Activated T-helper 1 cell treated with anti-CD3 and anti-CD28 coated beads, Interleukin-2, amount 50 U/mL, for 16 hours (primary cell): ENCODE data around the gene CDK14.

Source experiments
- DNase-seq, 2 donors: peaks; one replicate each; pipeline ENCODE4 v3.0.0-alpha.2; 2020; ENCODE audit warnings: low read depth in 1 of 2, low spot score in 1 of 2

The CDK14 gene

DNA sequence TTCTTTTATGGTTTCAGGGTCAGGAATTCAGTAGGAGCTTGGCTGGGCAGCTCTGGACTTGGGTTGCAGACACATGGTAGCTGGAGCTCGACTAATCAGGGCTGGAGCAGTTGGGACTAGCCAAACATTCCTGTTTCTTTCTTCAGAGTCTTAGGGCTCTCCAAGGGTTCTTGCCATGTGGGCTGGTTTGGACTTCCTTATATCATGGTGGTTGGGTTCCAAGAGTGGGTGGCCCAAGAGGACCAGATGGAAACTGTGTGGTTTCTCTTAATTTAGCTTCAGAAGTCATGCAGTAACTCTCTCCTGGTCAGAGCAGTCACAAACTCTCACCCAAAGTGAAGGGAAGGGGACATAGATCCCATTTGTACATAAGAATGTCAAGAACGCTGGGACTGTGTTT, 398.0 kb downstream of the CDK14 start:
- DNase-seq, result no peak

DNA sequence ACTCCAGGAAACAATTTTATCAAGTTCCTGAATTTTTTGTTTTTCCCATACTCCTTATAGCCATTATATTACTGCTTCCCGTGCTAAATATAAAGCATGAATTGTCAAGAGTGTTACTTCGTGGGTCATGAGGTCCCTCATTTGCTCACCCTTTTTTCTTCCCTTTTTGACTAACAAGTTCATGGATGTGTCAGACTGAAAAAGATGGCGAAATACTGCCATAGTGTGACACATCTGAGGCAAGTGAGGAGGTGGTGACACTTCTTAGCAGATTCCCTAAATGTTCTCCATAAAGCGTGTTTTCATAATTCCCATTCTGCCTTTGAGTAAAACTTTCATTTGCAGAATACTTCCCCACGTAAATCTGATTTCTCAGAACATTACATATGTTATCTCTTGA, 398.5 kb downstream of the CDK14 start:
- DNase-seq, result no peak

GRCh38 chr7:90995996-90996395, 399.9 kb downstream of the CDK14 start:
- DNase-seq, result no peak

DNA sequence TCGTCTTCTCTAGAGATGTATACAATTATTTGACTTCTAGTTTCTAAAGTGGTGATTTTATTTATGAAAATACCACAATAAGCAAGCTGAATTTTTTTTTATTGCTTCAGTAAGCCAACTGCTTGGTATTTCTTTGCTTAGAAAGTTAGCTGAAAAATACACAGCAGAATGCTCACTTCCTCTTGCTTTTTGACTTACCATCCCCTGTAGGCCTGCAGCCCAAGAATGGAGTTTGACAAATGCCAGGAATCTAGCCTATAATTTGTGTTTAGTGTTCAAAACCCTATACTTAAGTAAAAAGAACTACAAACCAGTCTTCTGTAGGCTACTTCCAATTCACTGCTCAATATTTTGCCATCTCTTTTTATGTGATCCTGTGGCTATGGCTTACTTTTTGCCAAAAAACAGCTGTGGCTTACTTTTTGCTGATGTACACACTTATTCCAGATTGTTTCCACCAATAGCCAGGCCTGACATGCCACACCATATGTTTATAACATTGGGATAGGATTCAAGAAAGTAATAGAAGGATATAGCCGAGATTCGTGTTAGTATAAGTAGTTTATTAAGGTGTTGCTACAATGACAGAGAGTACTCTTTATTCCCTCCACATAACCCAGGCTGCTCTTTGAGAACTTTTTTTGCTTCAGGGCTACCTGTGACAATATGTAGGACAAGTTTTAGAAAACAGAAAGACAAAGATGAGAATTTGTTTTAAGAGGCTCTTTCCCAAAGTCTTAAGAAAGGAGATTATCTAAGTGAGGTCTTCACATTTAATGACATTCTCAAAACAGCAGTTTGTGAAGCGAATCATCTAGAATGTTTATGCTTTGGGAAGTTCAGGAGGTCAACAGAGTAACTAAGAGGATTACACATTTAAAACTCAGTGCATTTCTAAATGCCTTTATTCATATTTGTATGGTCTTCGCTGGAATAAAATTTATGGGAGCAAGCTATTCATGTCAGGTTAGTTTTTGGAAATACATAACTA, 404.2 kb downstream of the CDK14 start:
- DNase-seq, result no peak

DNA sequence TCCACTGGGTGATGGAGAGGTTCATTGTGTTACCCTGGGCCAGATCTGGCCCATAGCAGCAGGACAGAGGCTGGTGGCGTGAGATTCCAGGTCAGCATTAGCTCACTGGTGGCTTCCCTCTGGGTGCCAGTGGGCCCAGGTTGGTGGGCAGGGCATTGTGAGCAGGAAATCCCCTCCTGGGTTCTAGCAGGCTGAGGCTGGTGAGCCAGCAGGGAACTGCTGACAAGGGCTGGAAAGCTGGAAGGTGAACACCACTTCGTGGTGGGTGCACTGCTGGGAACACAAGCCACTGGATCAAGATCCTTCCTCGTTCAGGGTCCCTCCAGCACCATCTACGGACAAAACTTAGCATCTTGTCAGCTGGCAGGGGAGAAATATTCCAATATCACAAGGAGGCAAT, 408.9 kb downstream of the CDK14 start:
- no peak for DNase-seq

GRCh38 chr7:91005841-91006240, 409.7 kb downstream of the CDK14 start:
- no peak for DNase-seq

DNA sequence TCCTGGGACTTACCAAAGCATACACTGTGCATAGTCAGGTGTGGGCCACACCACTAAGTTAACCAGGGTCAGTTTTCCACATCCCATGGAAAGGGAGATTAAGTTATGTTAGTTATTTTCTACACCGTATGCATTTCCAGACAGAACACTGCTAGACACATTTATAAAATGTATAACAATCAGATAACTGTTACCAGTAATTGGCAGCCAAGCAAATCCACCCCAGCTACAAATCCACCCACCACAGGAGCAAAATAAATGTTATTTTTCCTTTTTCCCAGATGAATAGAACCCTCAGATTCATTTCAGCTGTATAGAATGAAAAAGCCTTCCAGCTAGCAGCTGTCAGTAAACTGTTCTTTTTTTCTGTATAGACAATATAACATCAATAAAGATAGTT, 411.2 kb downstream of the CDK14 start:
- no peak for DNase-seq

GRCh38 chr7:91013078-91013477, 417.0 kb downstream of the CDK14 start:
- no peak for DNase-seq

DNA sequence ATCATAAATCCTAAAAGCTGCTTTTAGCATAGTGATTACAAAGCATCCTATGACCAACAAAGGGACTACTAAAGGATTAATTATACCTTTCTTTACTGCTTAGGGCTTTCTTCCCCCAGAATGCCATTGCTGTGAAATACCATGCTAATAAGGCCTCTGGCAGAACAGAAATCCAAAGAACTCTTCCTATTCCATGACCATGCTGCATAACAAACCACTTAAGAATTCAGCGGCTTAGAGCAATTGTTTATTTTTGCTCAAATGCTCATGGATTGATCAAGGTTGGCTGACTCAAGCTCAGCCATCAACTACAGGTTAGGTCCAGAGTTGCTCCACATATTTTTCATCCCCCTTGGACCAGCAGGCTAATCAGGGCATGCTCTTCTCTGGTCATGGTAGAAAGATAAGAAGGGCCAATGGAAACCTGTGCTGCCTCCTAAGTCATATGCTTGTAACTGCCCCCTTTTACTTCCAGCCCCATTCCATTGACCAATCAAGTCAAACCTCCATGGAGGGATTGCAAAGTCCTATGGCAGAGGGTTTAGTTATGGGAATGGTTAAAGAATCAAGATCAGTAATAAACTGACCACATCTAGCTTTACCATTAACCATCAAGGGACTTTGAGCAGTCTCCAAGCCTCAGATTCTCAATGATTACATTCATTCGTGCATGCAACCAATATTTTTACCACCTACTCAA, 423.7 kb downstream of the CDK14 start:
- no peak for DNase-seq

GRCh38 chr7:91020636-91021385, 424.7 kb downstream of the CDK14 start:
- DNase-seq, result no peak

GRCh38 chr7:91021956-91022355, 425.8 kb downstream of the CDK14 start:
- DNase-seq, result no peak

DNA sequence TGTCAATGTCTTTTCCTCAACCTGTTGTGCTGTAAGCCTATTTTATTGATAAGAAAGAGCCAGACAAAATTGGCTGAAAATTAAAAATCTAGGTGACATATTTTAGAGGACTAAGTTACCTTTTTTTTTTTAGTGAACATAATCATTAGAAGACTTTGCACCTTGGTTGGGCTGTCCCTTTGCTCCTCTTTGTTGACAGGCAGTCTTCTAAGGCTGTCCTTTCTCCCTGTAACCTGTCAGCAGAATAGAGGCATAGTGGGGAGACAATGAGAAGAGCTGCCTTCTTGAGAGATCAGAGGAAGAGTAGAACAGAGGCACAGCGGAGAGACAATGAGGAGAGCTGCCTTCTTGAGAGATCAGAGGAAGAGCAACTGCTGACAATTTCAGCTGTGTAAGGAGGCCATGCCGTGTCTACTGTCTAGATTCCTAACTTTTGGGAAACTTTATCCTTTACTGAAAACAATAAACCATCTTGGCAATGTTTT, 429.8 kb downstream of the CDK14 start:
- DNase-seq, result no peak

DNA sequence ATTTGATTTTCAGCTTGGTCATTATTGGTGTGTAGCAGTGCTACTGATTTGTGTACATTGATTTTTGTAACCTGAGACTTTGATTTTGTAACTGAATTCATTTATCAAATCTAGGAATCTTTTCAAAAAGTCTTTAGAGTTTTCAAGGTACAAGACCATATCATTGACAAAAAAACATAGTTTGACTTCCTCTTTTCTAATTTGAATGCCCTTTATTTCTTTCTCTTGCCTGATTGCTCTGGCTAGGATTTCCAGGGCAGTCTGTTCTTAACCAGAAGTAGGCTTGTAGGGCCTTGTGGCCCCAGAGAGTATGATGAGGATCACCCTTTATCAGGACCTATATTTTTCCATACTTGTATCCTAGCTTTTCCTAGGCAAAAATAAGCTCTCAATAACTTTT, 433.6 kb downstream of the CDK14 start:
- no peak for DNase-seq

DNA sequence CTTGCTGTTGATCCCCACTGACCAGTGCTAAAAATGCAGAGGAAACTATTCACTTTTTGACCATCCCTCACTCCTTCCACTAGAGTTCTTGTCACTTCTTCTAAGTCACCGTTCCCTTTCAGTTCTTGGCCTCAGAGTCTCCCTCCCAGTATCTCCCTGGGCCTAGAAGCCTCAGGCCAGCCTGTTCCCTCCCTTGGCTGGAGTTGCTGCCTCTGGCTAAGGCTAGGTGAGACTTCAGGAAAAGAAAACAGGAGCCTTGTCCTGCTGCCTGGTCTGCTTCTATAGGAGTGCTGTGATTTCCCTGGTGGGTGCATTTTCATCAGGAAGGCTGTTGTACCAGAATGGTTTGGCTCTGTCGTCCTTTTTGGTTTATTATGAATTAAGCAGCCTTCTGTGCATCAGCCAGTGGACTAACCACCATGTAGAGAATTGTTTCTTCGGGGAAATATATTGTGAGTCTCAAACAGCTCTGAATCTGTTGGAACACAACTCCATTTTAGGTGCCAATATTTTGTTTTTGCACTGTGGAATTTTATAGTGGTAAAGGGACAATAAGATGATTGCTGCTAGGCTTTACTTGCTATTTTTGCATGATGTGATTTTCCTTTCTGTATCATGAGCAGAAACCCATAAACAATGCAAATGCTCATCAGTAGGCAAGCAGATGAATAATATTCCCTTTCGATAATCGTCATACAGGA, 434.7 kb downstream of the CDK14 start:
- DNase-seq, result no peak

DNA sequence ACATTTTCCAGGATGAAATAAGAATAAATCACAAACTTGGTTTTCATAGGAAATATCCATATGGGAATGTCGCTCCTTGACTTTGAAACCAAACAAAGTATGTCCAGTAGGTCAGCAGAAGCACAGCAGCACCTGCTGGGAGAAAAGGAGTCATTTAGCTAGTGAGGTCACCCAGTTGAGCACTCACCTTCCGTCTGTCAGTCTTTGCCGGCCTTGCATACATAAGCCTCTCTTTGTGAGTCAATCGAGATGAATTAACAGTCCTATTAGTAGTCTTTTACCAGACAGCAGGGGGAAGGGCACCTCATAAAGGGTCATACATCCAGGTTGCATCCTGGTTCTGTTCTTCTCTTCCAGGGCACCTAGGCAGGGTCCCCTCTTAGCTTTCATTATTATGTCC, 435.6 kb downstream of the CDK14 start:
- no peak for DNase-seq

- DNase-seq, result no peak
These were observed 437.5 kb downstream of the CDK14 start for GRCh38 chr7:91033574-91033973.

- no peak for DNase-seq
These were observed 438.6 kb downstream of the CDK14 start for GRCh38 chr7:91034459-91035368.

DNA sequence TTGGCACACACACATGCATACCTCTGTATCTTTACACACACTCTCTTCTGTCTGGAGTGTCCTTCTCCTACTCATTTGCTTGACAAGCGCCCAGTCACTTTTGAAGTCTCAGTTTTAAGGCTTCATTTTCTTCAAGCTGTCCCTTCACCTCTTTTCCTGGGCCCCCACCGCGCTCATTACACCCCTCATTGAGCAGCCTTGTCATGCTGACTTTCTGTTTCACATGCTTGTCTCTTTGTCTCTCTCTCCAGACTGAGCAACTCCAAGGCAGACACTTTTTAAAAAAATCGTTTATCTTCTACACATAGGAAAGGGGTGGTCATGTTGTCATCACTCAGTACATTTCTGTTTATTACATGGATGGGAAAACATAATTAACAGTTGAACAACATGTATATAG, 442.9 kb downstream of the CDK14 start:
- no peak for DNase-seq

DNA sequence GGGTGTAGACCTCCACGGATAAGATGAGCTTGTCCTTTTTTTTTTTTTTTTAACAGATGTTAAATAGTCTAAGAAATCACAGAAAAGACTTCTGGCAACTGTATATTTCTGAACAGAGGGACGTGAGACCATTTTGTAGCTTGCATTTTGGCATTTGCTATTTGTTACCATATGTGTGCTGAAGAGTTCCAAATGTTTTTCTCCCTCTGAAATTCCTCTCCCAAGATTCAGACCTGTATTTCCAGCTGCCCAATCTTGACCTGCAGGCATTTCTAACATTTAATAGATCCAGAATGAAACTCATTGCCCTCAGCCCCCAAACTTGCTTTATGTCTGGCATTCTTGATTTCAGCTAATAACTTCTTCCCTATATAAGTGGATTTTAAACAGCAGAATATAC, 445.0 kb downstream of the CDK14 start:
- DNase-seq, result no peak
